ENCODE results near the gene PLXDC1.
A peak's percentile ranks its signal among the peaks of the same experiment; 100 is the strongest.

Gene PLXDC1

GRCh38 chr17:39151150-39151942, at the start of gene PLXDC1:
Gene PLXDC1, minus strand, starts transcription at chr17:39151637. Its CDS starts 200 bp downstream, at chr17:39151437.
- Histone ChIP-seq H3K9me3 (no peaks in the 10 kb centered on the region), H3K27me3 (peaks cover 76% of the 10 kb centered on the region), H3K27ac (no peak within 1 kb of the TSS), H3K36me3 (no peaks in the 10 kb centered on the region), H3K4me3 (ENCODE audit: low read depth in 1 of 2, low read length in 1 of 2) (peak within 1 kb of the TSS; percentile 58 to 80), H3K4me1 (ENCODE audit: control insufficient read depth in 1 of 2, insufficient read depth in 1 of 2, low read depth in 1 of 2, low read length in 1 of 2) (peaks cover 26 to 38% of the 10 kb centered on the region in 2 experiments)
- no peak for TF ChIP-seq CTCF (IDR thresholded peaks at IDR 0.05)

- H3K9me3 ChIP-seq, result no peaks in the 10 kb centered on the region
- H3K36me3 ChIP-seq, result peaks cover 39% of the 10 kb centered on the region
- peak overlapping the region; percentile 91 to 96 for H3K4me3 ChIP-seq (ENCODE audit: low read depth in 1 of 2, low read length in 1 of 2)
- no peak for TF ChIP-seq CTCF (IDR thresholded peaks at IDR 0.05)
- H3K27ac ChIP-seq, result peak overlapping the region; percentile 91
- H3K27me3 ChIP-seq, result peaks cover 27% of the 10 kb centered on the region
- peaks cover 31 to 45% of the 10 kb centered on the region in 2 experiments for H3K4me1 ChIP-seq (ENCODE audit: control insufficient read depth in 1 of 2, insufficient read depth in 1 of 2, low read depth in 1 of 2, low read length in 1 of 2)
Observed at GRCh38 chr17:39200957-39201510, 49.6 kb upstream of the PLXDC1 start.

- TF ChIP-seq CTCF (IDR thresholded peaks at IDR 0.05), result no peak
- peaks cover 31 to 45% of the 10 kb centered on the region in 2 experiments for H3K4me1 ChIP-seq (ENCODE audit: control insufficient read depth in 1 of 2, insufficient read depth in 1 of 2, low read depth in 1 of 2, low read length in 1 of 2)
- H3K36me3 ChIP-seq, result peaks cover 39% of the 10 kb centered on the region
Observed at GRCh38 chr17:39200070-39200879, 48.8 kb upstream of the PLXDC1 start, which contains the start of gene RPL19. Gene RPL19, plus strand, starts transcription at chr17:39200283. Its CDS starts 62 bp downstream, at chr17:39200345.

GRCh38 chr17:39199820-39200069, 48.3 kb upstream of the PLXDC1 start:
- no peaks in the 10 kb centered on the region for H3K9me3 ChIP-seq
- peaks cover 33% of the 10 kb centered on the region for H3K36me3 ChIP-seq
- peaks cover 40% of the 10 kb centered on the region for H3K27me3 ChIP-seq
- TF ChIP-seq CTCF (IDR thresholded peaks at IDR 0.05), result no peak
- peaks cover 31 to 45% of the 10 kb centered on the region in 2 experiments for H3K4me1 ChIP-seq (ENCODE audit: control insufficient read depth in 1 of 2, insufficient read depth in 1 of 2, low read depth in 1 of 2, low read length in 1 of 2)
- peak overlapping the region; percentile 91 to 96 for H3K4me3 ChIP-seq (ENCODE audit: low read depth in 1 of 2, low read length in 1 of 2)
- H3K27ac ChIP-seq, result peak overlapping the region; percentile 91

More at GRCh38 chr17:39200070-39200879, 48.8 kb upstream of the PLXDC1 start, which contains the start of gene RPL19:
- peak within 1 kb of the TSS; percentile 91 to 96 for H3K4me3 ChIP-seq (ENCODE audit: low read depth in 1 of 2, low read length in 1 of 2)
- peak within 1 kb of the TSS; percentile 91 for H3K27ac ChIP-seq
- H3K9me3 ChIP-seq, result no peaks in the 10 kb centered on the region
- peaks cover 35% of the 10 kb centered on the region for H3K27me3 ChIP-seq

GRCh38 chr17:39198186-39198566, 46.7 kb upstream of the PLXDC1 start:
- peaks cover 56% of the 10 kb centered on the region for H3K27me3 ChIP-seq
- H3K4me1 ChIP-seq (ENCODE audit: control insufficient read depth in 1 of 2, insufficient read depth in 1 of 2, low read depth in 1 of 2, low read length in 1 of 2), result peaks cover 31 to 45% of the 10 kb centered on the region in 2 experiments
- H3K9me3 ChIP-seq, result no peaks in the 10 kb centered on the region
- no peak for TF ChIP-seq CTCF (IDR thresholded peaks at IDR 0.05)
- peak overlapping the region; percentile 91 for H3K27ac ChIP-seq
- peaks cover 18% of the 10 kb centered on the region for H3K36me3 ChIP-seq
- peak overlapping the region in 1 of 2 experiments; percentile 67 for H3K4me3 ChIP-seq (ENCODE audit: low read depth in 1 of 2, low read length in 1 of 2)
